Common myeloid progenitor, CD34-positive (primary cell): Measurements from ENCODE around the gene MAPKAPK2.

ENCODE experiments used
- CTCF ChIA-PET: fragments of 350-600 bp; sonication (Branson Sonifier 250); formaldehyde crosslinking; loops from one replicate; lab custom pipeline; 2021; ENCODE audit warnings: antibody characterized with exemption; lab: Charles Lee
- POLR2A ChIA-PET: fragments of 350-600 bp; sonication (Branson Sonifier 250); formaldehyde crosslinking; loops from one replicate; lab custom pipeline; 2021; ENCODE audit warnings: antibody characterized with exemption; lab: Charles Lee
- DNase-seq, 3 donors: peaks; one replicate each; pipeline versions ENCODE4 v3.0.0 to v3.0.0-alpha.2; 2013
- H3K27ac ChIP-seq, 2 experiments: 1 replicate in 1 of 2; 2 replicates in 1 of 2; pipeline ENCODE4 v1.7.0; 2013; ENCODE audit warnings: inconsistent platforms in 2 of 2, low read length in 2 of 2, mild to moderate bottlenecking in 2 of 2, low read depth in 1 of 2, moderate library complexity in 1 of 2; ENCODE audit not compliant: severe bottlenecking in 2 of 2, insufficient read depth in 1 of 2, poor library complexity in 1 of 2
- H3K27me3 ChIP-seq, 5 experiments: replicated peaks in 2 of 5; 1 replicate in 3 of 5; 2 replicates in 2 of 5; pipeline versions ENCODE4 v1.6.1 to v1.7.0; 2013; ENCODE audit warnings: low read length in 4 of 5, mild to moderate bottlenecking in 2 of 5, moderate library complexity in 2 of 5, inconsistent platforms in 1 of 5; ENCODE audit not compliant: insufficient read depth in 5 of 5, control insufficient read depth in 4 of 5
- H3K36me3 ChIP-seq, 4 experiments: 1 replicate in 2 of 4; 2 replicates in 2 of 4; pipeline versions ENCODE4 v1.6.1 to v1.7.0; 2013; ENCODE audit warnings: low read length in 3 of 4, control low read depth in 1 of 4, mild to moderate bottlenecking in 1 of 4; ENCODE audit not compliant: control insufficient read depth in 4 of 4, insufficient read depth in 4 of 4
- H3K4me1 ChIP-seq, 4 experiments: 1 replicate in 3 of 4; 2 replicates in 1 of 4; pipeline versions ENCODE4 v1.6.1 to v1.7.1; 2013; ENCODE audit warnings: low read length in 3 of 4, mild to moderate bottlenecking in 3 of 4, control low read depth in 1 of 4, inconsistent platforms in 1 of 4, moderate library complexity in 1 of 4; ENCODE audit not compliant: control insufficient read depth in 4 of 4, insufficient read depth in 4 of 4; ENCODE audit errors: control extremely low read depth in 1 of 4
- H3K4me3 ChIP-seq, 7 experiments: 1 replicate in 4 of 7; 2 replicates in 3 of 7; pipeline versions ENCODE4 v1.5.1 to v1.7.0; 2013; ENCODE audit warnings: mild to moderate bottlenecking in 7 of 7, low read length in 6 of 7, moderate library complexity in 6 of 7, inconsistent platforms in 2 of 7, low read depth in 2 of 7, control low read depth in 1 of 7; ENCODE audit not compliant: insufficient read depth in 4 of 7, control insufficient read depth in 1 of 7; ENCODE audit errors: extremely low read depth in 1 of 7
- H3K9me3 ChIP-seq, 5 experiments: 1 replicate in 4 of 5; 2 replicates in 1 of 5; pipeline versions ENCODE4 v1.6.1 to v1.7.1; 2013; ENCODE audit warnings: low read length in 4 of 5, mild to moderate bottlenecking in 2 of 5, inconsistent platforms in 1 of 5, low read depth in 1 of 5, moderate library complexity in 1 of 5; ENCODE audit not compliant: control insufficient read depth in 4 of 5, insufficient read depth in 2 of 5; ENCODE audit errors: control extremely low read depth in 1 of 5
- WGBS: methylation state at CpG from one replicate; pipeline ENCODE4 v1.1.5; 2013; ENCODE audit not compliant: insufficient coverage; 5-methylcytosine and 5-hydroxymethylcytosine counted together

MAPKAPK2 gene

GRCh38 chr1:206693029-206693428 lies 8.3 kb downstream of the MAPKAPK2 start:
- peaks cover 0 to 42% (median 32%) of the 10 kb centered on the region in 4 experiments for H3K4me1 ChIP-seq
- DNase-seq, result no peak
- H3K27ac ChIP-seq, result peak overlapping the region in 1 of 2 experiments; percentile 31
- H3K9me3 ChIP-seq, result no peaks in the 10 kb centered on the region
- H3K4me3 ChIP-seq, result peak overlapping the region in 3 of 7 experiments; percentile 11 to 40 (median 33)
- CTCF ChIA-PET, result interaction anchor here (1.2 to 3.3 kb wide), 6 partner anchors 10 to 289 kb away, joined by 3 to 12 read pairs (median 4); no protein-coding TSS in a partner anchor
- WGBS, result 53% methylated on average over 5 of the region's 10 CpGs
- POLR2A ChIA-PET, result no interaction called here
- peaks cover 4 to 21% (median 19%) of the 10 kb centered on the region in 4 experiments for H3K36me3 ChIP-seq
- no peaks in the 10 kb centered on the region for H3K27me3 ChIP-seq

GRCh38 chr1:206693592-206693991 lies 8.9 kb downstream of the MAPKAPK2 start:
- DNase-seq, result no peak
- peaks cover 4 to 21% (median 19%) of the 10 kb centered on the region in 4 experiments for H3K36me3 ChIP-seq
- no peak overlapping the region for H3K4me3 ChIP-seq
- POLR2A ChIA-PET, result interaction anchor here (0.6 kb wide), 1 partner anchor 14 kb away, joined by 4 read pairs; no protein-coding TSS in a partner anchor
- H3K9me3 ChIP-seq, result no peaks in the 10 kb centered on the region
- no peak overlapping the region for H3K27ac ChIP-seq
- no peaks in the 10 kb centered on the region for H3K27me3 ChIP-seq
- 96% methylated on average over 6 of the region's 7 CpGs for WGBS
- CTCF ChIA-PET, result interaction anchor here (1.1 to 1.9 kb wide), 5 partner anchors 10 to 288 kb away, joined by 3 to 5 read pairs (median 4); no protein-coding TSS in a partner anchor
- peaks cover 3 to 43% (median 29%) of the 10 kb centered on the region in 4 experiments for H3K4me1 ChIP-seq

GRCh38 chr1:206694171-206695124 lies 9.7 kb downstream of the MAPKAPK2 start:
- ChIA-PET CTCF (interaction anchor here (1.0 to 2.2 kb wide), 6 partner anchors 9 to 287 kb away, joined by 3 to 6 read pairs (median 4); no protein-coding TSS in a partner anchor), POLR2A (interaction anchor here (0.6 kb wide), 1 partner anchor 15 kb away, joined by 4 read pairs; no protein-coding TSS in a partner anchor)
- H3K9me3 ChIP-seq, result no peaks in the 10 kb centered on the region
- no peak overlapping the region for H3K4me3 ChIP-seq
- 88% methylated on average over 6 of the region's 11 CpGs for WGBS
- H3K4me1 ChIP-seq, result peaks cover 6 to 51% (median 37%) of the 10 kb centered on the region in 4 experiments
- no peak overlapping the region for H3K27ac ChIP-seq
- no peaks in the 10 kb centered on the region for H3K27me3 ChIP-seq
- H3K36me3 ChIP-seq, result peaks cover 4 to 21% (median 18%) of the 10 kb centered on the region in 4 experiments
- no peak for DNase-seq

GRCh38 chr1:206695733-206696132 lies 11.0 kb downstream of the MAPKAPK2 start:
- Histone ChIP-seq H3K27me3 (no peaks in the 10 kb centered on the region), H3K4me3 (no peak overlapping the region), H3K36me3 (peaks cover 4 to 21% (median 18%) of the 10 kb centered on the region in 4 experiments), H3K9me3 (no peaks in the 10 kb centered on the region), H3K27ac (no peak overlapping the region), H3K4me1 (peaks cover 11 to 64% (median 47%) of the 10 kb centered on the region in 4 experiments)
- WGBS, result 96% methylated on average over 7 of the region's 9 CpGs
- ChIA-PET CTCF (interaction anchor here (1.0 to 2.2 kb wide), 3 partner anchors 9 to 31 kb away, joined by 3 to 6 read pairs (median 3); no protein-coding TSS in a partner anchor), POLR2A (interaction anchor here (1.1 kb wide), 1 partner anchor 10 kb away, joined by 3 read pairs; no protein-coding TSS in a partner anchor)
- no peak for DNase-seq

- Histone ChIP-seq H3K27me3 (no peaks in the 10 kb centered on the region), H3K4me1 (peaks cover 11 to 57% (median 43%) of the 10 kb centered on the region in 4 experiments), H3K9me3 (no peaks in the 10 kb centered on the region), H3K4me3 (no peak overlapping the region), H3K36me3 (peaks cover 4 to 21% (median 18%) of the 10 kb centered on the region in 4 experiments), H3K27ac (no peak overlapping the region)
- CTCF ChIA-PET, result interaction anchor here (1.2 to 2.2 kb wide), 3 partner anchors 8 to 29 kb away, joined by 3 to 6 read pairs (median 4); no protein-coding TSS in a partner anchor
- WGBS, result 100% methylated on average over 2 of the region's 4 CpGs
- DNase-seq, result no peak
- POLR2A ChIA-PET, result interaction anchor here (1.1 kb wide), 1 partner anchor 8 kb away, joined by 3 read pairs; no protein-coding TSS in a partner anchor
Measured at GRCh38 chr1:206696812-206697585, 12.3 kb downstream of the MAPKAPK2 start.

- ChIA-PET CTCF (interaction anchor here (1.3 kb wide), 1 partner anchor 8 kb away, joined by 4 read pairs; no protein-coding TSS in a partner anchor), POLR2A (interaction anchor here (0.8 kb wide), 1 partner anchor 9 kb away, joined by 4 read pairs; no protein-coding TSS in a partner anchor)
- H3K27me3 ChIP-seq, result no peaks in the 10 kb centered on the region
- no peaks in the 10 kb centered on the region for H3K9me3 ChIP-seq
- H3K4me3 ChIP-seq, result no peak overlapping the region
- no peak overlapping the region for H3K27ac ChIP-seq
- WGBS, result 100% methylated on average over 2 of the region's 2 CpGs
- peaks cover 11 to 47% (median 33%) of the 10 kb centered on the region in 4 experiments for H3K4me1 ChIP-seq
- peaks cover 4 to 21% (median 18%) of the 10 kb centered on the region in 4 experiments for H3K36me3 ChIP-seq
- no peak for DNase-seq
Measured at GRCh38 chr1:206698011-206698410, 13.3 kb downstream of the MAPKAPK2 start.
